Neural progenitor cell (in vitro differentiated cells): ENCODE results near the gene NADSYN1. TPM values are rescaled to one million over a fixed set of nuclear protein-coding genes. Genes with fewer than 3 reads are reported as not detected.
A peak's percentile ranks its signal among the peaks of the same experiment; 100 is the strongest.

Source experiments
- DNase-seq: peaks from one replicate; pipeline ENCODE4 v3.0.0-alpha.2; 2016; ENCODE audit warnings: low spot score
- H2AFZ ChIP-seq: fragments of 200-600 bp; sonication (generic); replicated peaks from 2 replicates; pipeline ENCODE4 v1.6.1; 2016; ENCODE audit warnings: antibody characterized with exemption
- H3F3A ChIP-seq: fragments of 200-600 bp; sonication (generic); 2 replicates; pipeline ENCODE4 v1.6.1; 2016; ENCODE audit warnings: antibody characterized with exemption, low read depth
- H3K27ac ChIP-seq: fragments of 200-600 bp; sonication (generic); 2 replicates; pipeline ENCODE4 v1.5.1; 2016; ENCODE audit warnings: mild to moderate bottlenecking
- H3K27me3 ChIP-seq: fragments of 200-600 bp; sonication (generic); 2 replicates; pipeline ENCODE4 v1.6.1; 2016; ENCODE audit warnings: mild to moderate bottlenecking, moderate library complexity
- H3K36me3 ChIP-seq: fragments of 200-600 bp; sonication (generic); 2 replicates; pipeline ENCODE4 v1.5.1; 2016
- H3K4me1 ChIP-seq: fragments of 200-600 bp; sonication (generic); 2 replicates; pipeline ENCODE4 v1.6.1; 2016; ENCODE audit warnings: mixed run types
- H3K4me2 ChIP-seq: fragments of 200-600 bp; sonication (generic); 2 replicates; pipeline ENCODE4 v1.6.1; 2016
- H3K4me3 ChIP-seq: fragments of 200-600 bp; sonication (generic); 2 replicates; pipeline ENCODE4 v1.5.1; 2016
- H3K79me2 ChIP-seq: fragments of 200-600 bp; sonication (generic); 2 replicates; pipeline ENCODE4 v1.6.1; 2016; ENCODE audit warnings: low read depth
- H3K9ac ChIP-seq: fragments of 200-600 bp; sonication (generic); 2 replicates; pipeline ENCODE4 v1.6.1; 2016
- H3K9me3 ChIP-seq: fragments of 200-600 bp; sonication (generic); 2 replicates; pipeline ENCODE4 v1.5.1; 2016; ENCODE audit warnings: low read depth
- H4K20me1 ChIP-seq: fragments of 200-600 bp; sonication (generic); 2 replicates; pipeline ENCODE4 v1.6.1; 2016; ENCODE audit warnings: low read depth
- H3K27ac Mint-ChIP-seq: 3 replicates; pipeline ENCODE4 v1.8.0; 2021; ENCODE audit warnings: mixed read lengths
- H3K27me3 Mint-ChIP-seq: 2 replicates; pipeline ENCODE4 v1.8.0; 2022; ENCODE audit warnings: low read depth, mild to moderate bottlenecking, inconsistent platforms, moderate library complexity, mixed read lengths; ENCODE audit not compliant: insufficient read depth
- H3K36me3 Mint-ChIP-seq: 3 replicates; pipeline ENCODE4 v1.8.0; 2021; ENCODE audit warnings: mixed read lengths
- H3K4me1 Mint-ChIP-seq: 3 replicates; pipeline ENCODE4 v1.8.0; 2021; ENCODE audit warnings: mixed read lengths
- H3K4me3 Mint-ChIP-seq: 3 replicates; pipeline ENCODE4 v1.8.0; 2021; ENCODE audit warnings: mild to moderate bottlenecking, moderate library complexity, mixed read lengths
- H3K9me3 Mint-ChIP-seq: 3 replicates; pipeline ENCODE4 v1.8.0; 2020; ENCODE audit warnings: mixed read lengths
- CTCF ChIP-seq: fragments of 200-600 bp; sonication (generic); IDR thresholded peaks from 2 replicates; pipeline ENCODE4 v1.5.1; 2017; ENCODE audit warnings: antibody characterized with exemption, mild to moderate bottlenecking
- EZH2 ChIP-seq: fragments of 200-600 bp; sonication (generic); IDR thresholded peaks from 2 replicates; pipeline ENCODE4 v1.6.1; 2017; ENCODE audit warnings: antibody characterized with exemption, mild to moderate bottlenecking, moderate library complexity
- EZH2phosphoT487 ChIP-seq: fragments of 200-600 bp; sonication (generic); IDR thresholded peaks from 2 replicates; pipeline ENCODE4 v1.6.1; 2017; ENCODE audit warnings: antibody characterized with exemption
- total RNA-seq: library from RNA; depleted of rRNA; stranded (reverse); fragments of >200 nt; gene quantifications from 2 replicates; pipeline ENCODE4 v1.2.3, GENCODE V29; 2015; ENCODE audit warnings: low replicate concordance

The NADSYN1 gene
- total RNA-seq, 1 donor from 2014 or later, result 25.0 TPM

- no peak overlapping the region for H3K27ac ChIP-seq
- no peak overlapping the region for H3K9ac ChIP-seq
- H3K27ac Mint-ChIP-seq, result no peak overlapping the region
These were observed 3.4 kb upstream of the NADSYN1 start for GRCh38 chr11:71449596-71449995.

GRCh38 chr11:71450507-71450906 lies 2.5 kb upstream of the NADSYN1 start:
- H3F3A ChIP-seq, result peaks cover 41% of the 10 kb centered on the region
- H3K4me2 ChIP-seq, result no peak overlapping the region
- H3K36me3 ChIP-seq, result peaks cover 5% of the 10 kb centered on the region
- peaks cover 50% of the 10 kb centered on the region for H3K79me2 ChIP-seq
- H3K4me3 ChIP-seq, result no peak overlapping the region
- H3K27ac ChIP-seq, result no peak overlapping the region
- H3K27me3 ChIP-seq, result peaks cover 8% of the 10 kb centered on the region
- peaks cover 26% of the 10 kb centered on the region for H3K4me1 ChIP-seq
- peaks cover 36% of the 10 kb centered on the region for H4K20me1 ChIP-seq
- Mint-ChIP-seq H3K36me3 (peaks cover 18% of the 10 kb centered on the region), H3K4me1 (peaks cover 48% of the 10 kb centered on the region), H3K27me3 (peaks cover 3% of the 10 kb centered on the region), H3K27ac (no peak overlapping the region), H3K4me3 (no peak overlapping the region), H3K9me3 (peaks cover 13% of the 10 kb centered on the region)
- H2AFZ ChIP-seq, result no peak overlapping the region
- TF ChIP-seq EZH2phosphoT487 (no peak), CTCF (no peak), EZH2 (no peak)
- no peaks in the 10 kb centered on the region for H3K9me3 ChIP-seq
- H3K9ac ChIP-seq, result no peak overlapping the region
- no peak for DNase-seq

More at GRCh38 chr11:71449596-71449995, 3.4 kb upstream of the NADSYN1 start:
- Histone ChIP-seq H3K36me3 (peaks cover 6% of the 10 kb centered on the region), H3F3A (peaks cover 41% of the 10 kb centered on the region), H4K20me1 (peaks cover 35% of the 10 kb centered on the region), H3K79me2 (peaks cover 52% of the 10 kb centered on the region), H3K27me3 (peaks cover 8% of the 10 kb centered on the region), H2AFZ (no peak overlapping the region), H3K4me2 (peak overlapping the region; percentile 84), H3K9me3 (no peaks in the 10 kb centered on the region), H3K4me3 (peak overlapping the region; percentile 62), H3K4me1 (peaks cover 26% of the 10 kb centered on the region)
- DNase-seq, result peak; percentile 8
- Mint-ChIP-seq H3K9me3 (peaks cover 13% of the 10 kb centered on the region), H3K27me3 (peaks cover 3% of the 10 kb centered on the region), H3K36me3 (peaks cover 27% of the 10 kb centered on the region), H3K4me1 (peaks cover 48% of the 10 kb centered on the region), H3K4me3 (peak overlapping the region; percentile 96)
- no peak for TF ChIP-seq CTCF
- no peak for TF ChIP-seq EZH2
- TF ChIP-seq EZH2phosphoT487, result no peak

GRCh38 chr11:71450939-71451338 lies 2.1 kb upstream of the NADSYN1 start:
- TF ChIP-seq CTCF (no peak), EZH2 (no peak), EZH2phosphoT487 (no peak)
- Mint-ChIP-seq H3K27ac (no peak overlapping the region), H3K36me3 (peaks cover 15% of the 10 kb centered on the region), H3K4me3 (no peak overlapping the region), H3K27me3 (peaks cover 3% of the 10 kb centered on the region), H3K9me3 (peaks cover 11% of the 10 kb centered on the region), H3K4me1 (peaks cover 48% of the 10 kb centered on the region)
- Histone ChIP-seq H3K27me3 (peaks cover 8% of the 10 kb centered on the region), H2AFZ (no peak overlapping the region), H3K9ac (no peak overlapping the region), H3K9me3 (no peaks in the 10 kb centered on the region), H3K4me2 (no peak overlapping the region), H3F3A (peaks cover 41% of the 10 kb centered on the region), H3K79me2 (peaks cover 46% of the 10 kb centered on the region), H3K27ac (no peak overlapping the region), H4K20me1 (peaks cover 36% of the 10 kb centered on the region), H3K4me1 (peaks cover 26% of the 10 kb centered on the region), H3K4me3 (no peak overlapping the region), H3K36me3 (peaks cover under 1% of the 10 kb centered on the region)
- DNase-seq, result no peak
